HepG2 (cell line): ENCODE measurements around the gene FARSB. TPM values are rescaled to one million over a fixed set of nuclear protein-coding genes. Genes with fewer than 3 reads are reported as not detected.

ENCODE experiments used
- AFF4 ChIP-seq: sonication (generic); formaldehyde crosslinking; IDR thresholded peaks from 2 replicates; pipeline ENCODE4 v1.4.0; 2020; ENCODE audit warnings: missing genetic modification reagents
- IKZF5 ChIP-seq: IDR thresholded peaks from 2 replicates; pipeline ENCODE4 v1.6.1; 2018; ENCODE audit warnings: missing genetic modification reagents, mild to moderate bottlenecking, missing compliant biosample characterization
- NR0B2 ChIP-seq: sonication (generic); formaldehyde crosslinking; IDR thresholded peaks from 2 replicates; pipeline ENCODE4 v1.4.0; 2020; ENCODE audit warnings: mild to moderate bottlenecking, missing genetic modification reagents
- NR2F6 ChIP-seq, 2 experiments: IDR thresholded peaks; 2 replicates each; pipeline ENCODE4 v1.6.1; 2016; ENCODE audit warnings: antibody characterized with exemption in 1 of 2, mild to moderate bottlenecking in 1 of 2
- TCF7L2 ChIP-seq: IDR thresholded peaks from 2 replicates; pipeline ENCODE4 v1.6.1; 2011; ENCODE audit warnings: mild to moderate bottlenecking, low read depth, low read length, moderate library complexity
- TFDP2 ChIP-seq: sonication (generic); formaldehyde crosslinking; IDR thresholded peaks from 2 replicates; pipeline ENCODE4 v1.4.0; 2020; ENCODE audit warnings: missing genetic modification reagents
- THRA ChIP-seq: sonication (generic); formaldehyde crosslinking; IDR thresholded peaks from 2 replicates; pipeline ENCODE4 v1.4.0; 2020; ENCODE audit warnings: missing genetic modification reagents, borderline replicate concordance
- TOE1 ChIP-seq: sonication (generic); formaldehyde crosslinking; IDR thresholded peaks from 2 replicates; pipeline ENCODE4 v1.4.0; 2020; ENCODE audit warnings: mild to moderate bottlenecking, missing genetic modification reagents
- TSC22D2 ChIP-seq: sonication (generic); formaldehyde crosslinking; IDR thresholded peaks from 2 replicates; pipeline ENCODE4 v1.5.1; 2020; ENCODE audit warnings: missing genetic modification reagents, mild to moderate bottlenecking, borderline replicate concordance
- ZBTB46 ChIP-seq: sonication (generic); formaldehyde crosslinking; IDR thresholded peaks from 2 replicates; pipeline ENCODE4 v1.4.0; 2020; ENCODE audit warnings: mild to moderate bottlenecking, missing genetic modification reagents, borderline replicate concordance
- ZNF296 ChIP-seq: sonication (generic); formaldehyde crosslinking; conservative IDR thresholded peaks from 2 replicates; pipeline ENCODE4 v1.5.0; 2020; ENCODE audit warnings: mild to moderate bottlenecking, missing genetic modification reagents
- ZNF574 ChIP-seq: sonication (generic); formaldehyde crosslinking; IDR thresholded peaks from 2 replicates; pipeline ENCODE4 v1.4.0; 2020; ENCODE audit warnings: missing genetic modification reagents
- ZNF7 ChIP-seq: IDR thresholded peaks from 2 replicates; pipeline ENCODE4 v1.6.1; 2016; ENCODE audit warnings: missing biosample characterization, missing genetic modification reagents
- polyA plus RNA-seq, 8 experiments: library from polyadenylated mRNA; depleted of rRNA in 3 of 8; stranded (reverse) in 7 of 8; unstranded in 1 of 8; fragments of >200 nt; fragmentation: Illumina TruSeq in 4 of 8; extraction: Trizol in 4 of 8; gene quantifications; 2 replicates each; pipeline versions ENCODE4 v1.2.1 to v1.2.3, GENCODE V29; 2011 to 2016; ENCODE audit warnings: low read depth in 4 of 8, missing spikeins in 1 of 8, mixed read lengths in 1 of 8; ENCODE audit not compliant: insufficient read depth in 1 of 8
- total RNA-seq, 5 experiments: library from RNA; depleted of rRNA; stranded (reverse); fragments of >200 nt; fragmentation: Illumina TruSeq; extraction: Trizol; gene quantifications; 2 replicates each; pipeline ENCODE4 v1.2.3, GENCODE V29; 2016; ENCODE audit warnings: low read depth in 1 of 5

Gene FARSB
- total and polyA plus RNA-seq, 2 of the 13 experiments (the other 11 are each of a cell fraction or from before 2014, with no cell fraction given), result 23.3 to 45.9 TPM

- TF ChIP-seq ZBTB46 (CRISPR knock-in tag) (no peak; the same call in 1 of the 2 replicates), ZNF296 (no peak), THRA (CRISPR knock-in tag) (peak; percentile 43; the same call in 1 of the 2 replicates), TOE1 (0 out of 2 replicates have a peak, but pooled peaks have one; percentile 75), ZNF7 (CRISPR knock-in tag) (0 out of 2 replicates have a peak, but pooled peaks have one; percentile 7), TFDP2 (no peak), ZNF574 (peak; percentile 78), AFF4 (no peak), NR2F6 (IDR thresholded peaks at IDR 0.05) (no peak), NR2F6 (CRISPR knock-in tag; IDR thresholded peaks at IDR 0.05) (peak; percentile 59; the same call in 1 of the 2 replicates), IKZF5 (CRISPR knock-in tag) (peak; percentile 75; the same call in 1 of the 2 replicates), TSC22D2 (CRISPR knock-in tag) (0 out of 2 replicates have a peak, but pooled peaks have one; percentile 30), NR0B2 (CRISPR knock-in tag) (no peak), TCF7L2 (no peak)
Observed at GRCh38 chr2:222690564-222691200, 34.8 kb upstream of the FARSB start (continued).
